HG02759 (cell line): Measurements from ENCODE around the gene PRR30.

Experiments
- ATAC-seq: cut with Tn5 transposase; IDR thresholded peaks from one replicate; pipeline ENCODE4 v1.9.1; 2021; ENCODE audit warnings: mild to moderate bottlenecking, moderate library complexity; ENCODE audit not compliant: unreplicated experiment

PRR30 gene

DNA sequence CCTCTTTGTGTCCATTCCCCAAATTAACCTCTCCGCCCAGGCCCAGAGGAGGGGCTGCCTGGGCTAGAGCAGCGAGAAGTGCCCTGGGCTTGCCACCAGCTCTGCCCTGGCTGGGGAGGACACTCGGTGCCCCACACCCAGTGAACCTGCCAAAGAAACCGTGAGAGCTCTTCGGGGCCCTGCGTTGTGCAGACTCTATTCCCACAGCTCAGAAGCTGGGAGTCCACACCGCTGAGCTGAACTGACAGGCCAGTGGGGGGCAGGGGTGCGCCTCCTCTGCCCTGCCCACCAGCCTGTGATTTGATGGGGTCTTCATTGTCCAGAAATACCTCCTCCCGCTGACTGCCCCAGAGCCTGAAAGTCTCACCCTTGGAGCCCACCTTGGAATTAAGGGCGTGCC, 39.2 kb downstream of the PRR30 start:
- no peak for ATAC-seq

DNA sequence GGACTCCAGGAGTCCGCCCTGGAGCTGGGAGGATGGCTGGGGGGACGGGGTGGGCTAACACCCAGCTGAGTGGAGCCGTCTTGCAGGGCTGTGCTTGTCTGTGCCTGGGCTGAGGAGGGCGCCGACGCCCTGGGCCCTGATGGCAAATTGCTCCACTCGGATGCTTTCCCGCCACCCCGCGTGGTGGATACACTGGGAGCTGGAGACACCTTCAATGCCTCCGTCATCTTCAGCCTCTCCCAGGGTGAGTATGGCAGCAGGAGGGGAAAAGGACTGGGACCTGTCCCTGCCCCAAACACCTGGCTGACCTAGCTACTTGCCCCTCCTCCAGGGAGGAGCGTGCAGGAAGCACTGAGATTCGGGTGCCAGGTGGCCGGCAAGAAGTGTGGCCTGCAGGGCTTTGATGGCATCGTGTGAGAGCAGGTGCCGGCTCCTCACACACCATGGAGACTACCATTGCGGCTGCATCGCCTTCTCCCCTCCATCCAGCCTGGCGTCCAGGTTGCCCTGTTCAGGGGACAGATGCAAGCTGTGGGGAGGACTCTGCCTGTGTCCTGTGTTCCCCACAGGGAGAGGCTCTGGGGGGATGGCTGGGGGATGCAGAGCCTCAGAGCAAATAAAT, 39.8 kb downstream of the PRR30 start:
- no peak for ATAC-seq

DNA sequence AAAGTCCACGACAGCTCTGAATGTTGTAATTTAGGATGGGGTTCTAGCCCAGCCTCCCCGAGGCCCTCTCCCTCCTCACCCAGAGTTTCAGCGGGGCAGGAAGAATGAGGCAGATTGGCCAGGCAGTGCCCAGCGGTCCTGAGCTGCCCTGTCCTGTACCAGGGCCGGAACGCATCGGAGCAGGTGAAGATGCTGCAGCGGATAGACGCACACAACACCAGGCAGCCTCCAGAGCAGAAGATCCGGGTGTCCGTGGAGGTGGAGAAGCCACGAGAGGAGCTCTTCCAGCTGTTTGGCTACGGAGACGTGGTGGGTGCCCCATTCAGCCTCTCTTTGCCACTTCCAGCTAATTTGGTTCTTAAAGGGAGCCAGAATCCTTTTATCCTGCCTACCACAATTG, 41.9 kb downstream of the PRR30 start:
- no peak for ATAC-seq

DNA sequence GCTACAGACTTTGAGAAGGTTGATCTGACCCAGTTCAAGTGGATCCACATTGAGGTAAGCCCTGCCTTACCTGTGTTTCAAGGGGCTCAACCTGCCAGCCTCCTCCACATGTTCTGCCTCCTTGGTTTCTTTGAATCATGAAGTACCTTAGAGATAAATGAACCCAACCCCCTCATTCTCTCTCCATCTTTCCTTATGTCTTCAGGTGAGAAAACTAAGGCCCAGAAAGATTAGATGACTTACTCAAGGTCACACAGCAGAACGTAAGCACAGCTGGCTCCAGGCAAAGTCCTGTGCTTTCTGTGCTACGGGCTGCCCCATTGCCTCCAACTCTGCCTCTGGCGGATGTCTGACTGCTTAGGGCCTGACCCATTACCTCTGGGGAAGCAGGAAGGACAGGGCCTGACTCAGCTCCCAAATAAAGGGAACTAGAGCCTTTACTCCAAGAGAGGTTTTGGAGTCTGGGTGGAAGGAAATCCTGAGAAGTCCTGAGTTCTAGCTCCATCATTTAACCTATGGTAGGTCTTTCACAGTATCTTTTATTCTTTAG, 42.4 kb downstream of the PRR30 start:
- no peak for ATAC-seq

DNA sequence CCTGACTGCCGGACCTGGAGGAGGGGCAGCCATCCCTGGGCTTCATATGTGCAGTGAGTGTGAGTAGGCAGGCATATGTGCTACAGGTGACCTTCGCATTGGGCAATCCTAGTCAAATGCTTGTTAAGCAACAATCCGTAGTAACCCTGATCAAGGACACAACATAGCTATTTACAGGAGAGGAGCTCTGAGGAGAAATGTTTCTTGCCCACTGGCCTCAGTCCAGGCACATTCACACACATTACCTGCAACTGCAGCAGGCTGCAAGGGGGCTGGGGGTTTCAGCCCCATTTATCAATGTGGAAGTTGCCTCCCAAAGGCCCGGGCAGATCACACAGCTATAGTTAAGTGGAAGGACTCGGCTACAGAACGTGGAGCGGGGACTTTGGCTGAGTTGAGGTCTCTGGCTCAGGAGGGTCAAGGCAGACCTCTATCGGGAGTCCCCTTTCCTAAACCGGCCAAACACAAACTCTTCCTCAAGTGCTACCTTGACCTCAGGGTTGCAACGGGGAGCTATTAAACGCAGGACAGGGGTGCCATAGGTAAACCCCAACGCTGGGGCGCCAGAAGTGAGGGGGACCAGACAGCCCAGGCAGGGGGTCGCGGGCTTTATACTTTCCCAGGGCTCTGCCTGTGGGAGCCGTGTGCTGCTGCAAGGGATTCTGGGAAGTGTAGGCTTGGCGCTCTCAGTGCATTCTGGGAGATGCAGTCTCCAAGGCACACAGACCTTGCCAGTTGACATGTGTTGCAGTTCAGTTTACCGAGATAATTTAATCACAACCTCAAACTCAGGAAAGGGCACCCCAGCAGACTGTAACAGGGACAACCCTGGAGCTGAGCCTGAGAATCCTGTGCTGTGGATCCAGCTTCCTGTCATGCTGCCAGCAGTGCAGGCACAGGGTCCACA, 43.2 kb downstream of the PRR30 start:
- peak; percentile 44 for ATAC-seq

DNA sequence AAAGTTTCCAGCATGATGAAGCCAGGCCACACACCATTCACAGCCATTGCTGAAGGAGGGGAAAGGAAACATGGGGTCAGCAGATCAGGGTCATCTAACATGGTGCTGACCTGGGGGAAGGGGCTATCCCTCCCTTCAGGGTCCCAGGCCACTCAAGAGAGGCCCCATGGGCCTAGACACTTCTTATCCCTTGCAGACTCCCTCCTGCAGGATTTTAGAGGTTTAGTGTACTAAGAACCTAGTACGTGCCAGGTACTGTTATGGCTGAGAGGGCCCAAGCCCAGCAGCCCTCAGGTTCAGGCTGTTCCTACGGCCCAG, 43.8 kb downstream of the PRR30 start:
- ATAC-seq, result no peak

DNA sequence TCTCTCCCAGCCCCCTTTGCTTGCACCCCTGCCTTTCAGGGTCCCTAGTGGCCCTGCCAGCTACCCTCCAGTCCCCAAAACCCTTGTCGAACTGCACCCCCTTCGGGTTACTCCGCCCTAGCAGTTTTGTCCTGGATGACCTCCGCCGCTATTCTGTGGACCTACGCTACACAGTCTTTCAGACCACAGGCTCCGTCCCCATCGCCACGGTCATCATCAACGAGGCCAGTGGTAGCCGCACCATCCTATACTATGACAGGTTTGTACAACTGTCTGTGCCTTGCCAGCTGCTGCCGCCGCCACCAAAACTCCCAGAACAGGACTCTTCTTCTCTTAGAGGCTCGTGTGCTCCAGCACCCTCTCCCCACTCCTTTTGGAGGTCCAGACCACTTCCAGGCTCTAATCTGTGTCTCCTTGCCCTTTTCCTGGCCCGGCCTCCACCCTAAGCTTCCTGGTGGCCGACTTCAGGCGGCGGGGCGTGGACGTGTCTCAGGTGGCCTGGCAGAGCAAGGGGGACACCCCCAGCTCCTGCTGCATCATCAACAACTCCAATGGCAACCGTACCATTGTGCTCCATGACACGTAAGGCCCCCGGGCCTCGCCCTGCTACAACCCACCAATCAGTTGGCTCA, 44.7 kb downstream of the PRR30 start:
- ATAC-seq, result no peak

- no peak for ATAC-seq
Measured at GRCh38 chr2:27093430-27094352, 45.5 kb downstream of the PRR30 start.

DNA sequence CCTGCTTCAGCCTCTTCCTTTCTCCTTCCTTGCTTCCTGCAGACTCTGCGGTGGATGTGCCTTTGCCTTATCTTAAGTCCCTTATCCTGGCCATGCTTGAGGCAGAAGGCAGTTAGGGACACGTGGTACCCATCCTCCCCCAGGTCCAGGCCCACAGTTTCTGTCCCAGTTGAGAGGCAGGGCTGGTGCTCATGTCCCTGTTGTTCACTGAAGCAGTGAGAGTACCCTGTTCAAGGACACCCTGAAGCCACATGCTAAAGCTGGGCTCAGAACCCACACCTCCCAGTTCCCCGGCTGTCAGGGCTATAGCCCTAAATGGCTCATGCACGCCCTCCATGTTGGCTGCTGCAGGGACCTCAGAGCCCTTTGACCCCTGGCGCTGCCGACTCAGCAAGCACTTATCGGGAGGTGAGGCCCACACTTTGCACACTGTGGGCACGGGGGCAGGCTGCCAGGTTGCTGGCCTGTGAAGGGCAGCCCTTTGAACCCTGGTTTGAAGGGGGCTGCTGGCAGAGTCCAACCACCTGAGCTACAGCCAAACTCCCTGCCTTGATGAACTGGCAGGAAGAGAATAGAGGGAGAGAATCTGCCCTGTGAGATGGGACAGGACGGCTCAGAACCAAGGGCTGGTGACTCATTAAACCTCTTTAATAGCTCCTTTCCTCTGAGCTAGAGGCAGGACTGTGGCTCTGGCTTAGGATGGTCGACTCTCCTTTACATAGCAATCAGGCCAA, 46.3 kb downstream of the PRR30 start:
- ATAC-seq, result no peak

DNA sequence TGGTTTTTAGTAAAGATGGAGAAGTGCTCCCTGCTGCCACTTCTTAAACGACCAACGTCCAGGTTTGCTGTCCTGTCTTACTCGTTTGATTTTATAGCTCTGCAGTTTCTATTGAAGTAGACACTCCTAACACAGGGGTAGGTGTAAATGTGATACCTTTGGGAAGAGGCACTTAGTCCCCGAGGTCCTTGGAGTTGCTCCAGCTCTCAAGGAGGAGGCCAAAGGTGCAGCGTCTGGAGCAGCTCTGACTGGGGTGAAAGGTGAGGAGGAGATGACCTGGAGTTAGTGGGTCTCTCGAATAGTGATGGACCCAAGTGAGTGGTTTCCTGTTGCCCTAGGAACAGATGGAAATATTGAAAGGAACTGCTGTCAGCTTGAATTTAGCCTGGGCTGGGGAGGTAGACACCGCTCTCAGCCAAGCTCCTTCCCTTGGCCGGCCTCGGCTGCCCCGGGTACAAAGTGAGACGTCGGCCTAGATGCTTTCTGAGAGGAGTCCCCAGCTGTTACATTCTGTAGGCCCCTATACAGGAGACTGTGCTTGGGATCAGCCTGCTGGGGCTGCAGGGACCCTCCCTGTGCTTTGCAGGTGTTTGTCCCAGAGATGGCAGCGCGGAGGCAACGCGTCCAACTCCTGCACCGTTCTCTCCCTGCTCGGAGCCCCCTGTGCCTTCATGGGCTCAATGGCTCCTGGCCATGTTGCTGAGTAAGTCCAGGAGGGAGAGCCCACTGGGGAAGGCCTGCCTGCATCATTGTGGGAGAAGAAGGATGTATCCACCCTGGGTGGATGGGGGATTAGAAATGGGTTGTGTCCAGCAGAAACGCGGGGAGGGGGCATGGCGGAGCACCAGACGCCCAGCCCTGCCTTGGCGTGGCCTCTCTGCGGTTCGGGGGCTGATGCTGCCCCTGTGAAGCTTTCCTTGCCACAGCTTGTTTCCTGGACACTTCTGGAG, 47.2 kb downstream of the PRR30 start:
- ATAC-seq, result no peak

DNA sequence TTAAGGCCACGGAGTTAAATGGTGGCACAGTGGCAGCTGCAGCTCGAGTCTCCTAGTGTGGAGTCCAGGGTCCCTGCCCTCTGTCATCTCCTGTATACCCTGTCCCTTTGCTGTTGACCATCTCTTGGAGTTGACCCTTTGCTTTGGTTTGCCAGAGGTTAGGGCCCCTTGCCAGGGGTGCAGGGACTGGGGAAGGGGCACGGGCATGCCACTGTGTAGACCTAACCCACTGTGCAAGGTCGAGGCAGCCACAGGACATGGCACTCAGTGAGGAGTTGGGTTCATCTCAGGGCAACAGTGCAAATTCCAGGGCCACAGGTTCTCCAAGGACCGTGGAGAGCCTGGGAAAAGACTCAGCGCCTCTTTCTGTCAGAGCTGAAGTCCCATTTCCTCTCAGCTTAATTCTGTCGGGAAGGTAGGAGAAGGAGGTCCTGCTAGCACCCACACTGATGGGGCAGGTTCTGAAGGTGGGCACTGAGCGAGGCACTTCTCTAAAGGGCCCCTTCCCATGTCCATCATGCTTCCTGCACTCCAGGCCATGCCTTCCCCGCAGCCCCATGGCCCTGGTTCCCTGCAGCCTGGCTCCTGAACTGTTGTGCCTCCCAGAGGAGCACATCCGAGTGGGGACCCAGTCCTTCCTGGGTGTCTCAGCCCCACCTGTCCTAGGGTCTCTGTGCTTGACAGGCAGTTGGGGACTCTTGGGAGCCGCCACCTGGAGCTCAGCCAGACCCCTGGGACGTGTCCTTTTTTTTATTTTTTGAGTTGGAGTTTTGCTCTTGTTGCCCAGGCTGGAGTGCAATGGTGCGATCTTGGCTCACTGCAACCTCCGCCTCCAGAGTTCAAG, 49.9 kb downstream of the PRR30 start:
- no peak for ATAC-seq

DNA sequence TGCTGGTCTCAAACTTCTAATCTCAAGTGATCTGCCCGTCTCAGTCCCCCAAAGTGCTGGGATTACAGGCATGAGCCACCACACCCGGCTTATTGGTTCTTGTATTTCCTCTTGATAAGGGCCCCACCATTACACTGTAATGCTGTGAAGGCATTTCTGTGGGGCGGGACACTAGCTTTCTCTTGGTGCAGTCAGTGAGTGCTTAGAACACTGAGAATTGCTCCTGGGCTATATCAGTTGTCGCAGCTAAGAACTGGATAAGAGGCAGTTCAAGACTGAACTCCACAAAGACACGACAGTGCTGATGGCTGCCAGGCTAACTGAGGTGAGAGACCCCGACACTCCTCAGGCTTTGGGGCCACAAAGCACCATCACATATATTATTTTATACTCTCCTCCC, 50.6 kb downstream of the PRR30 start:
- ATAC-seq, result no peak

DNA sequence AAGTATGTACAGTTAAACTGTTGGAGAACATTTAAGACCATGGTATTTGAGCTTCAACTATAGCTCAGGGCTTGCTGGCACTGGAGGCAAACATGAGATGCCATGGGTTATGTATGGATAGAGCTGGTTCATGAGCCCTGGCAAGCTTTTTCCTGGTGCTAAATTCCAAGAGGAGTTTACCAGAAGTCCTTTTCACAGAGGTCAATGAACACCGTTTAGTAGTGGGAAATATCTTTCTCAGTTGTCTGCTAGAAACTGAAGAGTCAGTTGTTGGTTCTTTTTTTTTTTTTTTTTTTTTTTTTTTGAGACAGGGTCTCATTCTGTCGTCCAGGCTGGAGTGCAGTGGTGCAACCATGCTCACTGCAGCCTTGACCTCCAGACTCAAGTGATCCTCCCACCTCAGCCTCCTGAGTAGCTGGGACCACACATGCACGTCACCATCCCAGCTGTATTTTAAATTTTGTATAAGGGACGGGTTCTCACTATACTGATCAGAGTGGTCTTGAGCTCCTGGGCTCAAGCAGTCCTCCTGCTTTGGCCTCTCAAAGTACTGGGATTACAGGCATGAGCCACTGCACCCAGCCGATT, 51.3 kb downstream of the PRR30 start:
- no peak for ATAC-seq
